ENCODE data around the gene MACROD1.
A peak's percentile ranks its signal among the peaks of the same experiment; 100 is the strongest.

Gene MACROD1

DNA sequence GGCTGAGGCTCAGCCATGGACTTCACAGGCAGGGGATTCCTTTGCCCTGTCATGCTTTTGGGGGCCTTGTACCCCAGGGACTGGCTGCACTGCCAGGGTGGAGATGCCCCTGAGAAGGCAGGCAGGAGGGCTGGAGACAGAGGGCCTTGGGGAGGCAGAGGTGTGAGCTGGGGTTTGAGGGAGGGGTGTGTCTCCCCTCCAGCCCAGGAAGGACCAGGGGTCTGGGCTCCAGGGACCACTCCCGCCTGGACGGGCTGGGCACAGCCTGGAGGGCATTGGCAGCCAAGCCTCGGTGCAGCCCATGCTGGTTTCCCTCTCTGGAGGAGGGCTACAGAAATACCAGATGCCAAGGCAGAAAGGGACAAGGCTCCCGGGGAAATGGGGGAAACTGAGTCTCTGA lies 160.2 kb downstream of the MACROD1 start:
- no peak for TF ChIP-seq CTCF (IDR thresholded peaks at IDR 0.05; ENCODE audit: low read depth, low read length, missing control alignments)
- no peak for DNase-seq (ENCODE audit: extremely low read depth, low read depth)
- no peak overlapping the region for H3K4me3 ChIP-seq (replicated peaks; ENCODE audit: low read depth, low read length)

- no peak for TF ChIP-seq CTCF (IDR thresholded peaks at IDR 0.05; ENCODE audit: low read depth, low read length, missing control alignments)
- no peak for DNase-seq (ENCODE audit: extremely low read depth, low read depth)
- H3K4me3 ChIP-seq (replicated peaks; ENCODE audit: low read depth, low read length): no peak overlapping the region
Observed at GRCh38 chr11:64004590-64004984, 161.3 kb downstream of the MACROD1 start.

GRCh38 chr11:64003807-64004589 lies 161.9 kb downstream of the MACROD1 start:
- no peak for DNase-seq (ENCODE audit: extremely low read depth, low read depth)
- TF ChIP-seq CTCF (IDR thresholded peaks at IDR 0.05; ENCODE audit: low read depth, low read length, missing control alignments): no peak

GRCh38 chr11:64001484-64002420 lies 164.2 kb downstream of the MACROD1 start:
- TF ChIP-seq CTCF (IDR thresholded peaks at IDR 0.05; ENCODE audit: low read depth, low read length, missing control alignments): no peak
- no peak overlapping the region for H3K4me3 ChIP-seq (replicated peaks; ENCODE audit: low read depth, low read length)
- no peak for DNase-seq (ENCODE audit: extremely low read depth, low read depth)

More at GRCh38 chr11:64003807-64004589, 161.9 kb downstream of the MACROD1 start:
- H3K4me3 ChIP-seq (replicated peaks; ENCODE audit: low read depth, low read length): no peak overlapping the region

DNA sequence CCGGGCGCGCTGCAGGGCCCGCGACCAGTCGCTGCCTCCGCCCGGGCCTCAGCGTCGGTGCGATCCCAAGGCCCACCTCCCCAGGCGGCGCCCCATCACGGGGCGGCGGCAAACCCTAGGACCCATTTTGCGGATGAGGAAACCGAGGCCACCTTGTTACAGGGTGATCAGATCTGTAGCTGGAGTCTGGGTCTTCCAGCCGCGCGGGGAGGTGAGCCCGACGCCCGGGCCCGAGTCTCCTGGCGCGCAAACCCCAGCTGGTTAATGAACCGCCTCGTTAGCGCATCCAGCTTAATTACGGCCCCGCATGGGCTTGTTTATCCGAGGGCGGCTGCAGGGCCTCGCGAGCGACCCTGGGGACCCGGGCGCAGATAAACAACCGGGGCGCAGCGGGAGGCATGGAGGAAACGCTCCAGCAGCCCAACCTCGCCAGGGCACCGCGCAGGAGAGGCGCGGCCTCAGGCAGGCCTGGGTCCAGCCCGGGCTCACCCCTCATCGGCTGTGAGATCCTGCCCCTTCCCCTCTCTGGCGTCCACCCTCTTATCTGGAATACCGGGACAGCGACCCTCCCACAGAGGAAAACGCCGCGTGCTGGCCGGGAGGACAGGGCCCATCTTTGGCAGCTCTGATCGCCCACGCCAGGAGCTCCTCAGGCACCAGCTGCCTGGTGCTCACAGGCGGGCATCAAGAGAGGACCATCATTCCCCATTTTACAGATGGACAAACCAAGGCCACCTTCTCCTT lies 165.0 kb downstream of the MACROD1 start:
- H3K4me3 ChIP-seq (replicated peaks; ENCODE audit: low read depth, low read length): no peak overlapping the region
- no peak for TF ChIP-seq CTCF (IDR thresholded peaks at IDR 0.05; ENCODE audit: low read depth, low read length, missing control alignments)
- no peak for DNase-seq (ENCODE audit: extremely low read depth, low read depth)

GRCh38 chr11:64000026-64000739 lies 165.7 kb downstream of the MACROD1 start:
- H3K4me3 ChIP-seq (replicated peaks; ENCODE audit: low read depth, low read length): no peak overlapping the region
- TF ChIP-seq CTCF (IDR thresholded peaks at IDR 0.05; ENCODE audit: low read depth, low read length, missing control alignments): peak; percentile 55
- DNase-seq (ENCODE audit: extremely low read depth, low read depth): no peak
